Natural killer cell (primary cell): ENCODE results near the gene LIG3. TPM values are rescaled to one million over a fixed set of nuclear protein-coding genes. Genes with fewer than 3 reads are reported as not detected.

Experiments
- ATAC-seq, 3 donors: fragments of 150-1000 bp in 2 of 3; fragments of 200-7000 bp in 1 of 3; cut with Tn5 transposase; 1 replicate in 1 of 3; 2 replicates in 2 of 3; pipeline ENCODE4 v1.10.0; 2021; ENCODE audit warnings: mild to moderate bottlenecking in 2 of 3, moderate library complexity in 2 of 3
- DNase-seq, 2 donors: peaks; one replicate each; pipeline versions ENCODE4 v3.0.0 to v3.0.0-alpha.2; 2013 to 2021; ENCODE audit warnings: mixed read lengths in 1 of 2
- H3K27ac ChIP-seq: one replicate; pipeline ENCODE4 v1.5.1; 2013; ENCODE audit warnings: mild to moderate bottlenecking, low read length
- H3K27me3 ChIP-seq: one replicate; pipeline ENCODE4 v1.6.1; 2013; ENCODE audit warnings: low read length; ENCODE audit not compliant: control insufficient read depth, insufficient read depth
- H3K36me3 ChIP-seq: one replicate; pipeline ENCODE4 v1.6.1; 2013; ENCODE audit warnings: low read length; ENCODE audit not compliant: control insufficient read depth, insufficient read depth
- H3K4me1 ChIP-seq: one replicate; pipeline ENCODE4 v1.6.1; 2013; ENCODE audit warnings: low read length; ENCODE audit not compliant: control insufficient read depth, insufficient read depth
- H3K4me3 ChIP-seq: one replicate; pipeline ENCODE4 v1.5.1; 2013; ENCODE audit warnings: low read length
- H3K9me3 ChIP-seq: one replicate; pipeline ENCODE4 v1.6.1; 2013; ENCODE audit warnings: low read length; ENCODE audit not compliant: control insufficient read depth, insufficient read depth
- H3K27ac Mint-ChIP-seq, 2 donors: one replicate each; pipeline ENCODE4 v1.8.0; 2022; ENCODE audit warnings: mild to moderate bottlenecking in 2 of 2, mixed read lengths in 2 of 2, moderate library complexity in 1 of 2
- H3K27me3 Mint-ChIP-seq, 2 donors: one replicate each; pipeline ENCODE4 v1.8.0; 2022; ENCODE audit warnings: low read depth in 2 of 2, mixed read lengths in 2 of 2
- H3K36me3 Mint-ChIP-seq: one replicate; pipeline ENCODE4 v1.8.0; 2022; ENCODE audit warnings: mixed read lengths
- H3K4me1 Mint-ChIP-seq, 2 donors: one replicate each; pipeline ENCODE4 v1.8.0; 2022; ENCODE audit warnings: mixed read lengths in 2 of 2
- H3K4me3 Mint-ChIP-seq: one replicate; pipeline ENCODE4 v1.8.0; 2022; ENCODE audit warnings: mild to moderate bottlenecking, moderate library complexity, mixed read lengths
- H3K9me3 Mint-ChIP-seq, 2 donors: one replicate each; pipeline ENCODE4 v1.8.0; 2022; ENCODE audit warnings: mixed read lengths in 2 of 2
- CTCF ChIP-seq: fragments of 200-600 bp; IDR thresholded peaks from one replicate; pipeline ENCODE4 v1.8.0; 2022; ENCODE audit warnings: antibody characterized with exemption
- WGBS: methylation state at CpG from one replicate; pipeline ENCODE4 v1.1.7; 2013; ENCODE audit warnings: missing lambda C conversion rate; ENCODE audit not compliant: insufficient coverage; 5-methylcytosine and 5-hydroxymethylcytosine counted together
- intact Hi-C: fragments of 100-400 bp; cut with micrococcal nuclease; formaldehyde crosslinking; loops from one replicate; pipeline ENCODE4 v1.14.2; 2022
- total RNA-seq, 4 donors: library from RNA; stranded (reverse); fragments of 120-200 nt in 1 of 4; gene quantifications; one replicate each; pipeline versions ENCODE4 v1.2.3 to v1.2.4, GENCODE V29; 2013 to 2022

LIG3 gene
- total RNA-seq, 3 donors from 2014 or later (not counting 1 experiment from before 2014, with no cell fraction given), result 70.2 to 83.7 (median 72.0) TPM

- Mint-ChIP-seq H3K4me1 (no peaks in the 10 kb centered on the region), H3K4me3 (no peak overlapping the region), H3K9me3 (no peaks in the 10 kb centered on the region), H3K27ac (no peak overlapping the region), H3K27me3 (no peaks in the 10 kb centered on the region), H3K36me3 (no peaks in the 10 kb centered on the region)
- 67% methylated on average over 1 of the region's 2 CpGs for WGBS
- ATAC-seq (no peak), DNase-seq (no peak)
- no peaks in the 10 kb centered on the region for H3K27me3 ChIP-seq
- H3K4me3 ChIP-seq, result no peak overlapping the region
- no peaks in the 10 kb centered on the region for H3K36me3 ChIP-seq
- no peaks in the 10 kb centered on the region for H3K4me1 ChIP-seq
- no peaks in the 10 kb centered on the region for H3K9me3 ChIP-seq
- intact Hi-C loops, result no loop called here
- TF ChIP-seq CTCF, result no peak
- H3K27ac ChIP-seq, result no peak overlapping the region
These were observed 6.1 kb upstream of the LIG3 start for GRCh38 chr17:34974179-34974578.

DNA sequence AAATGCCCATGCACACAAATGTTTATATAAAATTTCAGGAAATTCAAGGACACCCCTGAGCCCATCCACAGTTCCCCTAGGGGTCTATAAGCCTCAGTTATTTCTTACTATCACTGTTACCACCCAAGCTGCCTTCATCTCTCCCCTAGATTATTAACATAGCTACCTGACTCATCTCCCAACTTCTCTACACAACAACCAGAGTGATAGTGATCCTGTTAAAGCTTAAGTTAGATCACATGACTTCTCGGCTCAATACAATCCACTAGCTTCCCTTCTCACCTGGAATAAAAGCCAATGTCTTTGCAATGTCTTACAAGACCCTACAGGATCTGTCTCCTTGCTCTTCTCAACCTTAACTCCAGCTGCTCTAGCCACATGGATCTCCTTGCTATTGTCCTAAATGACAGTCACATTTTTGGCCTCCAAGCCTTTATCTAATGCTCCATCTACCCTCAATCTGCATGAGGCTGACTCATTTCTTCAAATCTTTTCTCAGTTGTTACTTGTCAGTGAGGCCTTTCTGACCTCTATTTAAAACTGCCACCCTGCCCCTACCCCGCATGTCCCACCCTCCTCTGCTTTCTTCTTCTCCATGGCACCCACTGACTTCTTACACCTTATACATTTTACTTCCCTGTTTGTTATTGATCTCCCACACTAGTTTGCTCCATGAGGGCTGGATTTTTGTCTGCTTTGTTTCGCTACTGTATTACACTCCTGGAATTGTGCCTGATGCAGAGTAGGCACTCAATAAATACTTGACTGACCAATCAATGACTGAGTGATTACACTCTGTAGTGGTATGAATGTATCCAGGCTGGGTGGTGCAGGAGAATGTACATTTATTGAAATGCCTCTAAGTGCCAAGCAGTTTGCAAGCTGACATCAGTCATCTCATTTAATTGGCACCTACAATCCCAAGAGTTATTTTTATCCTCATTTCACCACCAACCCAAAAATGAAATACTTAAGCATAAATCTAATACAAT lies 5.2 kb upstream of the LIG3 start:
- WGBS, result 84% methylated on average over 3 of the region's 3 CpGs
- no peak for TF ChIP-seq CTCF
- Mint-ChIP-seq H3K36me3 (no peaks in the 10 kb centered on the region), H3K4me3 (no peak overlapping the region), H3K9me3 (no peaks in the 10 kb centered on the region), H3K4me1 (peaks cover 7 to 9% of the 10 kb centered on the region in 2 donors), H3K27ac (no peak overlapping the region), H3K27me3 (no peaks in the 10 kb centered on the region)
- no peaks in the 10 kb centered on the region for H3K4me1 ChIP-seq
- no peaks in the 10 kb centered on the region for H3K36me3 ChIP-seq
- no peaks in the 10 kb centered on the region for H3K27me3 ChIP-seq
- no peak for DNase-seq
- no peaks in the 10 kb centered on the region for H3K9me3 ChIP-seq
- H3K27ac ChIP-seq, result no peak overlapping the region
- intact Hi-C loops, result no loop called here
- ATAC-seq, result no peak
- H3K4me3 ChIP-seq, result no peak overlapping the region

DNA sequence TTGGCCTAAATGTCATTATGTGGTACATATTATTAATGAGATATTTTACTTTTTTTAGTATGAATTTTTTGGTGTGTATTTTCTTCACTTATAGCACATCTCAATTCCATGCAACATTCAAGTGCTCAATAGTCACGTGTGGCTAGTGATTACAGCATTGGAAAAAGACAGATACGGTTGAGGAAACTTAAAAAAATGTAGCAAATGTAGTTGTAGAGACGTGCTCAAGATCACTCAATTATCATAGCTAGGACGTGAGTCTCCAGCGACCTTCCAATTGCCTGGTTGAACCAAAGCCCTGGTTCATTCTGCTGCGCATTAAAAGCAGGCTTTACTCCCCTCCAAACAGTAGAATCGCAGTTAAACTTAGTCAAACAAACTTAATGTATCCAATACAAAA lies 1.2 kb upstream of the LIG3 start:
- H3K36me3 ChIP-seq, result no peaks in the 10 kb centered on the region
- no peak overlapping the region for H3K4me3 ChIP-seq
- no peaks in the 10 kb centered on the region for H3K27me3 Mint-ChIP-seq
- no peak for TF ChIP-seq CTCF
- 99% methylated on average over 6 of the region's 7 CpGs for WGBS
- no peak for DNase-seq
- H3K36me3 Mint-ChIP-seq, result no peaks in the 10 kb centered on the region
- no peaks in the 10 kb centered on the region for H3K27me3 ChIP-seq
- intact Hi-C loops, result no loop called here
- H3K27ac ChIP-seq, result no peak overlapping the region
- peaks cover 10% of the 10 kb centered on the region for H3K4me1 ChIP-seq
- peaks cover 38% of the 10 kb centered on the region in 2 donors for H3K4me1 Mint-ChIP-seq
- H3K9me3 ChIP-seq, result no peaks in the 10 kb centered on the region
- ATAC-seq, result no peak
- no peaks in the 10 kb centered on the region for H3K9me3 Mint-ChIP-seq
- H3K4me3 Mint-ChIP-seq, result peak overlapping the region; percentile 98
- peak overlapping the region in 1 of 2 donors; percentile 93 for H3K27ac Mint-ChIP-seq
